Caco-2 (cell line): ENCODE results near the gene PDK1. TPM values are rescaled to one million over a fixed set of nuclear protein-coding genes. Genes with fewer than 3 reads are reported as not detected.

Experiments
- BruUV-seq: library from RNA; stranded (reverse); fragments of 400-500 nt; replicated peaks from 2 replicates; lab custom pipeline; 2021; lab: Mats Ljungman, UMichigan
- CTCF ChIA-PET: fragments of 300-600 bp; sonication (Branson Sonifier 250); formaldehyde crosslinking; loops from one replicate; lab custom pipeline; 2022; ENCODE audit warnings: antibody characterized with exemption; lab: Charles Lee
- POLR2A ChIA-PET: fragments of 300-600 bp; sonication (Branson Sonifier 250); formaldehyde crosslinking; loops from one replicate; lab custom pipeline; 2022; ENCODE audit warnings: antibody characterized with exemption; lab: Charles Lee
- DNase-seq, 2 experiments: peaks; one replicate each; pipeline versions ENCODE4 v3.0.0 to v3.0.0-alpha.2; 2020 to 2022
- H3K27me3 ChIP-seq: replicated peaks from 2 replicates; pipeline ENCODE4 v1.6.0; 2011; ENCODE audit warnings: low read length; ENCODE audit not compliant: control insufficient read depth, insufficient read depth
- H3K36me3 ChIP-seq: 2 replicates; pipeline ENCODE4 v1.5.1; 2011; ENCODE audit warnings: low read length; ENCODE audit not compliant: control insufficient read depth, insufficient read depth
- H3K4me1 ChIP-seq: fragments of 250-450 bp; sonication (Bioruptor Pico); 2 replicates; pipeline ENCODE4 v1.5.1; 2020; ENCODE audit warnings: mild to moderate bottlenecking
- H3K4me3 ChIP-seq: 2 replicates; pipeline ENCODE4 v1.5.1; 2011; ENCODE audit warnings: low read depth, mild to moderate bottlenecking, control low read depth, low read length
- H3K9me3 ChIP-seq: fragments of 250-450 bp; sonication (Bioruptor Pico); 2 replicates; pipeline ENCODE4 v1.5.1; 2020; ENCODE audit warnings: mild to moderate bottlenecking, moderate library complexity
- H3K27ac Mint-ChIP-seq: one replicate; pipeline ENCODE4 v1.8.0; 2022; ENCODE audit warnings: mixed read lengths; ENCODE audit not compliant: unreplicated experiment
- H3K27me3 Mint-ChIP-seq: one replicate; pipeline ENCODE4 v1.8.0; 2022; ENCODE audit warnings: mixed read lengths; ENCODE audit not compliant: insufficient read depth, unreplicated experiment
- H3K36me3 Mint-ChIP-seq: one replicate; pipeline ENCODE4 v1.8.0; 2022; ENCODE audit warnings: mild to moderate bottlenecking, mixed read lengths; ENCODE audit not compliant: insufficient read depth, unreplicated experiment
- H3K4me1 Mint-ChIP-seq: one replicate; pipeline ENCODE4 v1.8.0; 2022; ENCODE audit warnings: low read depth, mixed read lengths; ENCODE audit not compliant: unreplicated experiment
- H3K4me3 Mint-ChIP-seq: one replicate; pipeline ENCODE4 v1.8.0; 2022; ENCODE audit warnings: mild to moderate bottlenecking, moderate library complexity, mixed read lengths; ENCODE audit not compliant: unreplicated experiment
- H3K9me3 Mint-ChIP-seq: one replicate; pipeline ENCODE4 v1.8.0; 2022; ENCODE audit warnings: mixed read lengths; ENCODE audit not compliant: unreplicated experiment
- CTCF ChIP-seq, 2 experiments: fragments of 200-600 bp in 1 of 2; IDR thresholded peaks; 1 replicate in 1 of 2; 2 replicates in 1 of 2; pipeline versions ENCODE4 v1.5.1 to v1.8.0; 2011 to 2022; ENCODE audit warnings: antibody characterized with exemption in 1 of 2, control low read depth in 1 of 2, inconsistent platforms in 1 of 2, low read depth in 1 of 2, low read length in 1 of 2, mild to moderate bottlenecking in 1 of 2, moderate library complexity in 1 of 2; ENCODE audit not compliant: insufficient read depth in 1 of 2, severe bottlenecking in 1 of 2, unreplicated experiment in 1 of 2
- intact Hi-C: fragments of 100-400 bp; cut with micrococcal nuclease; formaldehyde crosslinking; loops from one replicate; pipeline ENCODE4 v1.10.0; 2022; ENCODE audit not compliant: unreplicated experiment
- total RNA-seq: library from RNA; stranded (reverse); gene quantifications from 2 replicates; pipeline ENCODE4 v1.2.3, GENCODE V29; 2022

Gene PDK1
- total RNA-seq, 1 experiment from 2014 or later, result 11.0 TPM

DNA sequence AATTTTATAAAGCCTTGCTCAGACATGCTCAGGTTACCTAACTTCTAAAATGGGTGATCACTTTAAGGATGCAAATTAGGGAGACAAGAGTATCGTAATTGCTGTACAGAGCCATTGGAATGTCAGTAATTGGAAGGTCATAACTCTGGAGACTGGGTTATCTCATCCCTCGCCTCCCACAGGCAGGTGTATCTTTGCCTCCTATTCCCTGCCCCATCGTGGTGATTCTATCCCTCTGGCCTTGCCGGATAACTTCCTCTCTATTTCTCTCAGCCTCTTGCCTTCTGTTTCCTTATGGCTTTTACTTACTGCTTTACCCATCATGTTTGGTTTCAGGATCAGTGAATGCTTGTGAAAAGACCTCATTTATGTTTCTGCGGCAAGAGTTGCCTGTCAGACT, 2.5 kb downstream of the PDK1 start:
- Mint-ChIP-seq H3K9me3 (no peaks in the 10 kb centered on the region), H3K4me3 (no peak overlapping the region), H3K27me3 (no peaks in the 10 kb centered on the region), H3K4me1 (peaks cover 13% of the 10 kb centered on the region), H3K27ac (peak overlapping the region; percentile 26), H3K36me3 (peaks cover 15% of the 10 kb centered on the region)
- TF ChIP-seq CTCF (IDR thresholded peaks at IDR 0.05; ENCODE audit: insufficient read depth in 1 of 2, low read depth in 1 of 2, low read length in 1 of 2, severe bottlenecking in 1 of 2, unreplicated experiment in 1 of 2), result no peak
- Histone ChIP-seq H3K4me3 (no peak overlapping the region), H3K9me3 (no peaks in the 10 kb centered on the region), H3K27me3 (no peaks in the 10 kb centered on the region), H3K4me1 (peaks cover 6% of the 10 kb centered on the region; the same call in 1 of the 2 replicates), H3K36me3 (no peaks in the 10 kb centered on the region; the same call in none of the 2 replicates)
- DNase-seq, result no peak
- ChIA-PET POLR2A (no interaction called here), CTCF (no interaction called here)
- no TSS peak for BruUV-seq
- intact Hi-C loops, result no loop called here

DNA sequence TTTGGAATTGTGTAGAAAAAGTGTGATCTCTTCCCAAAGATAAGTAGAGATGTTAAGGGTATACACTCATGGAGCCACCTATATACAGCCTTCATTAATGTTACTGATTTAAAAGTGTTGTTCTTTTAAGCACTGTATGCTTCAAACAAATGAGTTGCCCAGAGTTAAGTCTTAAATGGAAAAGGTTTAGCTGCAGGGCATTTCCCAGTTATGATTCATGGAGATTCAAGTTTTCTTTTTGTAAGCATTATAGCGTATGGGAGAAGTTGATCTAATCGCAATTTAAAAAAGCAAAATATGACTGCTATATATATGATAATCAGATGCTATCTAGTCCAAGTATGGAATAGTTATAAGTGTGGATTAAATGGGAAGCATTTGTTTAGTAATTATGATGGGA, 4.8 kb downstream of the PDK1 start:
- no peak for TF ChIP-seq CTCF (IDR thresholded peaks at IDR 0.05; ENCODE audit: insufficient read depth in 1 of 2, low read depth in 1 of 2, low read length in 1 of 2, severe bottlenecking in 1 of 2, unreplicated experiment in 1 of 2)

GRCh38 chr2:172561270-172561669, 5.4 kb downstream of the PDK1 start:
- Histone ChIP-seq H3K4me1 (peaks cover 6% of the 10 kb centered on the region; the same call in 1 of the 2 replicates), H3K36me3 (no peaks in the 10 kb centered on the region; the same call in none of the 2 replicates), H3K9me3 (no peaks in the 10 kb centered on the region), H3K27me3 (no peaks in the 10 kb centered on the region), H3K4me3 (no peak overlapping the region)
- H3K27me3 Mint-ChIP-seq, result no peaks in the 10 kb centered on the region
- ChIA-PET CTCF (no interaction called here), POLR2A (no interaction called here)
- intact Hi-C loops, result no loop called here
- H3K36me3 Mint-ChIP-seq, result peaks cover 4% of the 10 kb centered on the region
- H3K4me3 Mint-ChIP-seq, result no peak overlapping the region
- H3K27ac Mint-ChIP-seq, result no peak overlapping the region
- H3K9me3 Mint-ChIP-seq, result no peaks in the 10 kb centered on the region
- peaks cover 6% of the 10 kb centered on the region for H3K4me1 Mint-ChIP-seq
- no peak for TF ChIP-seq CTCF (IDR thresholded peaks at IDR 0.05; ENCODE audit: insufficient read depth in 1 of 2, low read depth in 1 of 2, low read length in 1 of 2, severe bottlenecking in 1 of 2, unreplicated experiment in 1 of 2)
- DNase-seq, result no peak
- no TSS peak for BruUV-seq

More for the DNA sequence above, 4.8 kb downstream of the PDK1 start:
- no TSS peak for BruUV-seq
- ChIA-PET CTCF (no interaction called here), POLR2A (no interaction called here)
- H3K36me3 ChIP-seq, result no peaks in the 10 kb centered on the region; the same call in none of the 2 replicates
- no peak overlapping the region for H3K4me3 ChIP-seq
- intact Hi-C loops, result no loop called here
- Mint-ChIP-seq H3K4me3 (no peak overlapping the region), H3K9me3 (no peaks in the 10 kb centered on the region), H3K36me3 (peaks cover 9% of the 10 kb centered on the region), H3K4me1 (peaks cover 6% of the 10 kb centered on the region), H3K27ac (no peak overlapping the region), H3K27me3 (no peaks in the 10 kb centered on the region)
- H3K27me3 ChIP-seq, result no peaks in the 10 kb centered on the region
- H3K4me1 ChIP-seq, result peaks cover 6% of the 10 kb centered on the region; the same call in 1 of the 2 replicates
- no peaks in the 10 kb centered on the region for H3K9me3 ChIP-seq
- DNase-seq, result no peak
